Measurements from ENCODE around the gene MORN1.

The MORN1 gene

DNA sequence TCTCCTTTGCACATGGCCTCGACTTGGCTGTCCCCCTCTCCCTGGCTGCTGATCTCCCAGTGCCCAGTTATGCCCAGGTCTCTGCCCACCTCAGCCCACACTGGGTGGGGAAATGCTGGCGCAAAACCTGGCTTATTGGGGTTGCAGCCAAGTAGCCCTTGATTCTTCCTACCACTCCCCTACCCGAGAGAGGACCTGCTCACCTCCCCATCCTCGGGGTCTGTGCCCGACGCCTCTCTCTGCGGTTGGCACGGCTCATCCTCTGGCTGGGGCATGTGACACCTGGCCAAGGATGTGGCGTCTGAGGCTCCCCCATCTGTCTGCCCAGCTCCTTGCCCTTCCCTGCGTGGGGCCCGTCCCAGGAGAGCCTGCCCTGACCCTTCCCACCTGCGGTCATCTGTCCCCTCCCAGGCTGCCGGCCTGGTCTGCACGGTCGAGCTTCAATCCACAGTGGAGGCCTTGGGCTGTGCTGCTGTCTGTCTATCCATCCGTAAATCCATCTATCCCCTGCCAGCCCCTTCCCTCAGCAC, 27.5 kb upstream of the MORN1 start:
- no peak for FAIRE-seq

DNA sequence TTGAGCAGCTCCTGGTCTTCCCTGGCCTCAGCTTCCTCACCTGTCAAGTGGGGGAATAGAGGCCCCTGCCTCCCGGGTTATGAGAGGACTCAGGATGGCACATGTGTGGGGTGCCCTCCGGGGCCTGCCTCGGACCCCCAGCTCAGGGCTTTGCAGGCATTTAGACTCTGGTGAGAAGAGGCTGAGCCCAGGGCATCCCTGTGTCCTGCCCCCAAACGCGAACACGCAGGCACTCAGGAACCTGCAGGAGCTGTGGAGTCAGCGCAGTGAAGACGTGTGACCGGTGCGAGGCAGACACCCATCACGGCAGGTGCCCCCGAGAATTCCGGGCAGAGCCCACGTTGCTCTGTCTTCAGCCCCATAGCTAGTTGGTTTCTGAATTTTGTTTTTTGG, 26.5 kb upstream of the MORN1 start:
- no peak for FAIRE-seq

DNA sequence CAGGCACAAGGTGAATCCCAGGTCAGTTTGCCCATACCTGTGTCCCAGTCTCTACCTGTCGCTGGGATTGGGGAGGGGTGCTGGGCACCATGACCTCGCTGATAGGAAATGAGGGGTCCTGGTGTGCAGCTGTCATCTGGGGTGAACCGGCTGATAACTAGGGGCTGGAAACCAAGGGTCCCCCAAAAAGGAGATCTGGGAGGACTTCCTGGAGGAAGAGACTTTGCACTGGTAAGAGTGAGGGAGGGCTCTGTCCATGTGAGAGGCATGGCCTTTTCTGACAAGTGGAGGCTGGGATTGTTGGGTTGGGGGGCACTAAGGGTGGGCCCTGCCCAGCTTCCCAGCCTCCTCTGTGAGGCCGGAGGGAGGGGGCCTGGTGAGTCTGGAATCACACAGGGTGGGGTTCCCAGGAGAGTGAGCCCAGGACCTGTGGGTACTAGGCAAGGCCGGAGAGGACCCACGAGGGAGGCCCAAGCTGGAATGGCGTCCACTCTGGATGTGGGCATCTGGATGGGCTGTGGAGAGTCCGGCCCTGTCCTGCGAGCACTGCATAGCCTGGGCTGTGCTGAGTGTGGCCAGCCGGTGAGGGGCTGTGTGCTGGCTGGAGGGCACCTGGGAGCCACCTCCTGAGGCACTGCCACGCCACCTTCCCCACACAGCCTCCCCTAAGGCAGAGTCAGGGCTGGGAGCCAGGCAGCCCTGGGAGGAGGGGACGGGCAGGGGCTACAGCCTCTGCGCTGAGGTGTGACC, 25.9 kb upstream of the MORN1 start:
- no peak for FAIRE-seq

DNA sequence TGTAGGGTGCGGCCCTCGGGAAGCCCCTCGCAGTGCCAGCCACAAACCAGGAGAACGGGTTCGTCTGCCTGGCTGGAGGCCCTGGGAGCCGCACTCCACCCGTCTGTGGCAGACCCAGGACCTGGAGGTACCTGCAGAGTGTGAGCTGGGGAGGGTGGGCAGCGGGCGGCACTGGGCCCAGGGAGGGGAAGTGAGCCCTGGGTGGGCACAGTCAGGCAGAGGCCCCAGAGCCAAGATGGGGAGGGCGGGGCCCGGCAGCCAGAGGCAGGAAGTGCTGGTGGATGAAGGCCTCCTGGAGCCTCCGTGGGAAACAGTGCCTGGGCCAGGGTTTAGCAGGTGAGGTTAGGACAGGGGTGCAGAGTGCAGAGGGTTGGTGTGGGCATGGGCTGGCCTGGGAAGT, 25.0 kb upstream of the MORN1 start:
- no peak for FAIRE-seq

- no peak for FAIRE-seq
Observed at GRCh38 chr1:2415801-2416208, 24.5 kb upstream of the MORN1 start.

DNA sequence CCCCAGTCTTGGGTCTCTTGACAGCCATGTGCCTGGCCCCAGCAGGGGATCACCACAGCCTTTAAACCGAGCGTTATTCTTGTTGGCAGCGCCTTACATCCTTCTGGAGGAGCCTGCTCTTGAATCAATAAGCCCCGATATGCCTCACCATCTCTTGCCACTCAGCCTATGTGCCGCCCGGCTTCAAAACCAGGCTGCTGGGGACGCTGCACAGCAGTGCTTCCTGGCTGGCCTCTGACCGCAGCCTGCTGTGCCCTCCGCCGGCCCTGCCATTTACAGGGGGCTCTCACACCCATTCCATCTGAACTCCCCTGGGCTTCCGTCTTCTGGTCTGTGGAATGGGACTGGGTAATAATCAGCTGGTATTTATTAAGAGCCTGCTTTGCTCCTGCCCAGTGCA, 24.0 kb upstream of the MORN1 start:
- FAIRE-seq = no peak

- no peak for FAIRE-seq
Observed at GRCh38 chr1:2414297-2414958, 23.1 kb upstream of the MORN1 start.

GRCh38 chr1:2413495-2414296, 22.3 kb upstream of the MORN1 start:
- FAIRE-seq = no peak

DNA sequence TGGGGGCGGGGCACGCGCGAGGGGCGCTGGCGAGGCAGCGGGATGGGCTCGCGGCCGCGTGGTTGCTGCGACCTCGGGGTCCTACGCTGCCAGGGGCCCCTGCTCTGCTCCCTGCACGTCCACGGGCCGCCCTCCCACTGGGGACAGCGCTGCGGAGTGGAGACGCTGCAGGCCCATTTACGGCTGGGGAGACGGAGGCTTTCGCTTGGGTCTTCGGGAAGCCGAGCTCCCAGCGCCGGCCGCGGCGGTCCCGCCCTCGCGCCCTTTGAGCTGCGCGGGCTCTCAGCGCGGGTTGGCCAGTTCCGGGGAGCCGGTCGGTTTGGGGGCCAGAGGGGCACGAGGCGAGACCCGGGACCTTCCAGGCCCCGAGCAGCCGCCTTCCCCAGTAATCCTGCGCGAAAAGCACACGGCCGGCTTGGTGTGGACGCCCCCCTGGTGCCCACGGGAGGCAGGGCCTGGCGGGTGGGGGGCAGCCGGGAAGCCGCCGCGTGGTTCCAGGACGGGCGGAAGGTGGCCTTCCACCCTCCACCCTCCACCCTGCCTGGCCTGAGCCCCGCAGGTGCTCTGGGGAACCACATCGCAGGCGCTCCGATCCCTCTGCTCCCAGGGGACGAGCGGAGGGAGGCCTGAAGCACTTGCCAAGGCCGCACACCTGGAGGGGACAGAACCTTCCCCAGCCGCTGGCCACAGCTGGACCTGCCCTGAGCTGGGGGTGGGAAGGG, 21.6 kb upstream of the MORN1 start:
- no peak for FAIRE-seq

DNA sequence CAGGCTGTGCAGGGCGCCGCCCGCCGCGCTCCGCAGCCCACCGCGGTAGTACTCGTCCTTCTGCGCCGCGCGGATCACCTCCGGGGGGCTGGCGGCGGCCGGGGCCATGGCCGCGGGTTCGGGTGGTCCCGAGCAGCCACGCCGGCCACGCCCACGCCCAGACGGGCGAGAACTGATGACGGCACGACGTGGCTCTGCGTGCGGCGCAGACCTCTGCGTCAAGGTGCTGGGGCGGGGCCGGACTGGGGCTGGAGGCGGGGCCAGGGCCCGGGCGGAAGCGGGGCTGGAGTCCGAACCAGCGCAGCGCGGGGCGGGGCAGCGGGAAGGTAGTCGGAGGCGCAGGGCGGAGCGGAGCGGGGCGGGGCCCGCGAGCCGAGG, 21.0 kb upstream of the MORN1 start, which contains the start of gene PEX10:
Gene PEX10 (minus strand): TSS at position 170 of the 378 bp plus-strand sequence. CDS start 62 bp downstream, at position 108.
- no peak for FAIRE-seq

GRCh38 chr1:2411801-2412394, 20.5 kb upstream of the MORN1 start:
- FAIRE-seq = no peak

DNA sequence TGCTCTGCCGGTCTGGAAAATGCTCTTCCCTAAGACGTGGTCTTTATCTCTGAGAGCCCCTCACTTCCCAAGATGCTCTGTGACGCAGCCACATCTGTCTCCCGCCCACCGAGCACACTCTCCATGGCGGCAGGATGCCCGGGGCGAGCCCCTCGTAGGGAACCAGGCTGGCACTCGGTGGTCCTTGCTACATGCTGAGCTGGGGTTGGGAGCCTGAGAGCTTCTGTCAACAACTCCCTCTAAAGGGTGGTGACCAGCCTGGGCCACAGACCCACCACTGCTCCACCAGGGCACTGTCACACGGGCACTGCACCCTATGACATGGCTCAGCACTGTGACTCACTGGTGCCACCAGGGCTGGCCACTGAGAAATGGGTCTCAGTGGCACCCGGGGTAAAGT, 18.4 kb upstream of the MORN1 start:
- FAIRE-seq = no peak

DNA sequence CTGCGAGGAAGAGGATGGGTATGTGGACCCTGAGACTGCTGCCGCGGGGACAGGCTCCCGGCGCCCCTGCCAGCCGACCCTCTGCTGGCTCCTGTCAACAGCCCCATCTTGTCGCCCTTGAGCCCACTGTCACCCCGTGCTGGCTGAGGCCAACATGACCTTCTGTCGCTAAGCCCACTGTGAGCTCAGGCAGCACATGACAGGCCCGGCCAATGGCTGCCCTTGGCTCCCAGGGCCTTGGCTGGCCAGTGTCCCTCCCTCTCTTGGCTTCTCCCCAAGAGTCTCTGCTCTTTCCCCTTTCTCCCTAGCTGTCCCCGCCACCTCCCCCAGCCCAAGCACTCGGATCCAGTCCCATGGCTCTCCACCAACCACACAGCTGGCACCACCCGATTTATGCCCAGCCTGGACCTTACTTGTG, 17.5 kb upstream of the MORN1 start:
- no peak for FAIRE-seq

DNA sequence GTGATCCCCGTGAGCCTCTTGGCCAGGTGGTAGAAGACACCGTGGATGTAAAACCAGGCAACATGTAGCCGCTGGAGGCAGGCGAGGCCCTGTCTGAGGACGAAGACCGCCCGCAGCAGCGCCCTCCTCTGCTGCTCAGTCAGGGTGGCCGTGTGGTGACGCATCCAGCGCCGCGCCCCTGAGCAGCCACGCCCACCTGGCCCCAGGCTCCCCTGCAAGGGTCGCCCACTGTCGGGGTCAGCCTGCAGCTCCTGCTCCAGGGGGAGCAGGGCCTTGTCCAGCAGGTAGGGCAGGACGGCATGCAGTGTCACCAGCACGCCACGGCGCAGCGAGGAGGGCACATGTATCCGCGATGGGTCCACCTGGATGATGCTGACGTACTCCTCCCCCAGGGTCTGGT, 17.1 kb upstream of the MORN1 start:
- FAIRE-seq = no peak

DNA sequence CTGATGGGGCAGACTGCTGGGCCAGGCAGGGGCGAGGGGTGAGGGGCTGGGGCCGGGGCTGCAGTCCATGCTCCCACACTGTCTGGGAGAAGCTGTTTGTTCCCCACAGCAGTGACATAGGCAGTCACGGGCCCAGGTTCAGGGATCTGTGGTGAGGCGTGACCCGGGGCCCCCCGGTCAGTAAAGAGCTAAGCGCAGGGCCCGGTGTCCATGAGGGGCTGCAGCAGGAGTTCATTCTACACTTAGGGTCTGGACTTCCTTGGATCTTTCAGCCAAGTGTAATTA, 16.6 kb upstream of the MORN1 start:
- FAIRE-seq = no peak

- FAIRE-seq = no peak
Observed at GRCh38 chr1:2407166-2407990, 16.0 kb upstream of the MORN1 start.

DNA sequence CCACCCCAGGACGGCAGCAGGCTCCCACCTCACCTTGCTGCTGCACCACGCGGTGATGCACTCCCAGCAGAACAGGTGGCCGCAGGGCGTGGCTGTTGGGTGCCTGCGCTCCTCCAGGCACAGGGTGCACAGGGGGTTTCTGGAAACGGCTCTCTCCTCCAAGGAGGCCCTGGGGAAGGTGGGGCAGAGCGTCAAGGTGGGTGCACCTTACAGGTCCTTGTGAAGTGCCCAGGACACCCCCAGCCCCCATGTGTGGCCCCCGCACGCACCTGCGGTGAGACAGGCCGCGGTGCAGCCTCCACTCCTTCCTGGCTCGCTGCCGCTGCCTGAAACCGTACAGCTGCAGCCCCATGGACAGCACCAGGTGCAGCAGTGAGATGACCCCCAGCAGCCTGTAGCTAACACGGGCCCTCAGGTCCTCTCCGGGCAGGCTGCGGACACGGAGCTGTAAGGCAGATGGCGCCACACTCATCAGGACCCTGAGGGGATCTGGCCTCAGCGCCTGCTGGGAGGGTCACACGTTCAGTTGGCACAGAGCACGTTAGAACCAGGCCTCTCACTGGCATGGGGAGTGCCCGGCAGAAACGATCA, 15.2 kb upstream of the MORN1 start:
- FAIRE-seq = no peak

DNA sequence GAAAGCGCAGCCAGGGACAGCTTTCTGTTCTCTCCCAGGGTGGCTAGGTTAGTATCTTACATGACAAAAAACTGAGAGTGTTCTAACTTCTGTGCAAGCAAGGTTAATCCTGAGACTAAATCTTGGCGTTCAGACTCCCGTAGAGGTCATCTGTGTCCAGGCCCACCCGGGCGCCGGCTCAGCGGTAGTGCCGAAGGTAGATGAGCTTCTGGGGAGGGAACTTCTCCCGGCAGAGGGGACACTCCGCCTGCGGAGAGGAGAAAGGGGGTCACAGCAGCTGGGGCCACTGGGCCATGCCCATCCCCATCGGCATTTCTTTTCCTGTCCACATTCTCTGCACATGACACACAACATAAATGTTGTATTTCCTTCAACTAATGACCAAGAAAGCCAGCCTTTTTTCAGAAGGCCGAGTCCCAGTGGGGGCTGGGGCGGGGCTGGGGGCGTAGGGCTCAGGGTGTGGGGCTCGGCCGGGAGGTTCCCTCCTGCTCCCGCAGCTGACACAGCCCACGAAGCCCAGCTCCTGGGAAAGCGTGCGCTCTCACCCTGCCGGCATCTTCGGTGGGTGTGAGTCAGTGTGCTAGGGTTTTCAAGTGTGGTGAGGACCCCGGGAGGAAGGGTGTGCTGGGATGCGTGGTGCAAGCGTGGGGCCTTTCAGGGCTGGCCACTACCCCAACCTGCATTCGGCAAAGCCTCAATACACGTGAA, 14.4 kb upstream of the MORN1 start:
- no peak for FAIRE-seq

DNA sequence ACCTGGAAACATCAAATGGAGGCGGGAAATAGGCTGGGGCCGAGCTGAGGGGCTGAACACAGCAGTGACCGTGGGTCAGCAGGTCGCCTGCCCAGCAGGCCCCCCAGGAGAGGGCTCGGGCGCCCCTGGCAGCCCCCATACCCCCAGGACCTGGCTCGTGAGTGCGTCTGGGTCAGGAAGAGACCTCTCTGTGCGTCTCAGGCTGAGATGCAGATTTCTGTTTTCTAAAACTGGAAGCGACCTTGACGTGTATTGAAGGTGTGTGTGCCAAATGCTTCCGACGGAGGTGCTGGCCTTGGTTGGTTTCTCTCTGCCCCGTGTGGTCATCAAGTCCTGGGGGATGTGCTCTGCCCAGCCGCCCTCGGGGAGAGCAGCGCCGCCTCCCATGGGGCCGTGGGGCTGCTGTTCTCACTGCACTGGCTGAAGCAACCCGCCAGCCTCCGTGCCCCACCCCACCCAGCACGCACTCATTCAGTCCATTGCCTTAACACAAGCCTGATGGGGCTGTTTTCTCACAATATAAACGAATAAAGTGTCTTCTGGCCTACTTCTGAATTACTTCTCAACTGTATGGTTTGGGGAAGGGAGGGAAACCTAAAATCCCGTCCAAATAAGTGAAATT, 13.6 kb upstream of the MORN1 start:
- no peak for FAIRE-seq
